ENCODE data around the gene FUT7.

Gene FUT7

DNA sequence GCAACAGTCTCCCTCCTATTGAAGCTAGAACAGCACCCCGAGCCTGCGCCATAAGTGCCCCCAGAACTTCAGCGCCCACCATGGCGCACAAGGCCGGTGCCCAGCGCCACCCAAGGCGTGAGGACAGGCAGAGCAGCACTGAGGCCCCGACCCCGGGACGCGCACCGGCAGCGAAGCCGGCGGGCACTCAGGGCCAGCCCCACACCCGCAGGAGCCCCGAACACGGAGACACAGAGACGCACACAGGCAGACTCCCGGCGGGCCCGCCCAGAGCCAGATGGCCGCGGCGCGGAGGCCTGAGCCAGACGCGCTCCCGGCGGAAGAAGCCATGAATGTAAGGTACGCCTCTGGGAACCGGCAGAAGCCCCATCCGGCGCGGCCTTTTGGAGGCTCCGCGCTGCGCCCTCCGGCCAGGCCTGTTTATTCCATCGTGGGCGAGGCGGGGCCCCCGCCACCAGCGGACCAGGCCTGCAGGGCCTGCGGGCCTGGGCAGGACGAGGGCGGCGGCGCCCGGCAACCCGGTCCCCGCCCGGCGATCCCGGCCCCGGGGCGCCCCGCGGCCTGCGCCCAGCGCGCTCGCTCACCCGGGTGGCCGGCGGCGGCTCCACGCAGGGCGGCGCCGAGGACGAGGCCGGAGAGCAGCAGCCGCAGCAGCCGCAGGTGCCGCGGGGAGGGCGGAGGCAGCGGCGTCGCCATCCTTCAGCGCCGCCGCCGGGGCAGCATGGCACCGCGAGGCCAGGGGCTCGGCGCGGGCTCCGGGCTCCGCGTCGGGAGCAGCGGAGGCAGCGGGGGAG lies 13.6 kb upstream of the FUT7 start:
- H3K4me3 ChIP-seq = peak overlapping the region; percentile 92
- no peaks in the 10 kb centered on the region for H3K9me3 ChIP-seq (ENCODE audit: low read depth, low read length)
- no peak overlapping the region for H3K27ac ChIP-seq

DNA sequence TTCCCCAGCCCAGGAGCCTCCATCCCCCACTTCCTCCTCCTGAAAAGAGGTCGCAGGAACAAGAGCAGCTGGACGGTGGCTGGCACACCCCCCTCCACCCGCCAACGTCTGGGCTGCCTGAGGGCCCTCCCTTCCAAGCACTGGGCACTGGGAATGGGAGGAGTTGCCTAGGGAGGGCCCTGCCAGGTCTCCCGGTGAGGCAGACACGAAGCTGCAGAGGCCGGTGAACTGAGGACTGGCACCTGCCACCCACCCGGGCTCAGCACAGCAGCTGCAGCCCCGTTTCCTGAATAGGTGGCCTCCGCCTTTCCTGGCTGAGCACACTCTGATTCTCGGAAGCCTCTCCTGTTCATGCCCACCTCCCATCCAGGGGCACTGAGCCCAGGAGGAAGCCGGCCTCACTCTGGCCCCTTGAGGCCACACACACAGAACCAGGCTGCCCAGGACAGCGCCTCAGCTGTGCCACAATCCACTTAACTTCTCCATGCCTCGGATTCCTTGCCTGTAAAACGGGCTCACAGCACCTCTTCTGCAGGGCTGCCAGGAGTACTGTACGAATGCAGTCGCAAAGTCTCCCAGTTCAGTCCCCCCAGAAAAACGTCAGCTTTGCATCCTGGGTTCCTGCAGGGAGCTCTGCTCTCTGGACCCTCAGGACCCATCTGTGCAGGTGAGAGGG lies 12.8 kb upstream of the FUT7 start:
- Histone ChIP-seq H3K4me3 (peak overlapping the region; percentile 92), H3K9ac (ENCODE audit: insufficient read length) (peak overlapping the region; percentile 59), H3K9me3 (ENCODE audit: low read depth, low read length) (no peaks in the 10 kb centered on the region), H3K36me3 (ENCODE audit: insufficient read depth, low read length) (peaks cover under 1% of the 10 kb centered on the region; the same call in 1 of the 2 replicates), H3K27ac (no peak overlapping the region)
- no peak for DNase-seq (ENCODE audit: low read depth, low spot score)
- TF ChIP-seq FOXP2 (optimal IDR thresholded peaks at IDR 0.05; ENCODE audit: control extremely low read depth, extremely low read length, insufficient read depth) = no peak
- TF ChIP-seq POLR2AphosphoS5 (IDR thresholded peaks at IDR 0.05; ENCODE audit: borderline replicate concordance, low read depth, low read length) = no peak
- no peak for TF ChIP-seq EZH2 (IDR thresholded peaks at IDR 0.05)

More for the DNA sequence above, 13.6 kb upstream of the FUT7 start:
- TF ChIP-seq FOXP2 (optimal IDR thresholded peaks at IDR 0.05; ENCODE audit: control extremely low read depth, extremely low read length, insufficient read depth) = no peak
- no peak for TF ChIP-seq EZH2 (IDR thresholded peaks at IDR 0.05)
- no peak for TF ChIP-seq POLR2AphosphoS5 (IDR thresholded peaks at IDR 0.05; ENCODE audit: borderline replicate concordance, low read depth, low read length)
- Histone ChIP-seq H3K36me3 (ENCODE audit: insufficient read depth, low read length) (no peaks in the 10 kb centered on the region), H3K9ac (ENCODE audit: insufficient read length) (peak overlapping the region; percentile 59)
- DNase-seq (ENCODE audit: low read depth, low spot score) = no peak

DNA sequence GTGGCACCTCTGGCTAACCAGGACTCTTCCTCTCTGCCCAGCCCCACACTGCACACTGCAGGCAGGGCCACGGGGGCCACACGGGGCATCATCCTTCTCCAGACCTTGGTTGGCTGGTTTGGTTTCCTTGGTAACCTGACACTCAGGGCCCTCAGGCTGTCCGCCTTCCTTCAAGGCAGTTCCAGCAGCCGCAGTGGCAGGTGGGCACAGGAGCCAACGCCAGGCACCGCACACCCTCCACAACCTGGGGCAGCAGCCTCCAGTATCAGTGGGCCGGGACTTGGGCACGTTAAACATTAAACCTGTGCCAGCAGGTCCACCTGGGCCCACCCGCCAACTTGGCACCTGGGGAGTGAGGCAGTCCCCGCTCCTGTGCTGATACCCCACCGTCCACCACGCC lies 12.1 kb upstream of the FUT7 start:
- H3K36me3 ChIP-seq (ENCODE audit: insufficient read depth, low read length) = peaks cover 6% of the 10 kb centered on the region; the same call in 1 of the 2 replicates
- no peak overlapping the region for H3K9ac ChIP-seq (ENCODE audit: insufficient read length)
- no peaks in the 10 kb centered on the region for H3K9me3 ChIP-seq (ENCODE audit: low read depth, low read length)
- TF ChIP-seq POLR2AphosphoS5 (IDR thresholded peaks at IDR 0.05; ENCODE audit: borderline replicate concordance, low read depth, low read length) (no peak), FOXP2 (optimal IDR thresholded peaks at IDR 0.05; ENCODE audit: control extremely low read depth, extremely low read length, insufficient read depth) (no peak), EZH2 (IDR thresholded peaks at IDR 0.05) (no peak)
- DNase-seq (ENCODE audit: low read depth, low spot score) = no peak
- H3K4me3 ChIP-seq = no peak overlapping the region
- no peak overlapping the region for H3K27ac ChIP-seq

DNA sequence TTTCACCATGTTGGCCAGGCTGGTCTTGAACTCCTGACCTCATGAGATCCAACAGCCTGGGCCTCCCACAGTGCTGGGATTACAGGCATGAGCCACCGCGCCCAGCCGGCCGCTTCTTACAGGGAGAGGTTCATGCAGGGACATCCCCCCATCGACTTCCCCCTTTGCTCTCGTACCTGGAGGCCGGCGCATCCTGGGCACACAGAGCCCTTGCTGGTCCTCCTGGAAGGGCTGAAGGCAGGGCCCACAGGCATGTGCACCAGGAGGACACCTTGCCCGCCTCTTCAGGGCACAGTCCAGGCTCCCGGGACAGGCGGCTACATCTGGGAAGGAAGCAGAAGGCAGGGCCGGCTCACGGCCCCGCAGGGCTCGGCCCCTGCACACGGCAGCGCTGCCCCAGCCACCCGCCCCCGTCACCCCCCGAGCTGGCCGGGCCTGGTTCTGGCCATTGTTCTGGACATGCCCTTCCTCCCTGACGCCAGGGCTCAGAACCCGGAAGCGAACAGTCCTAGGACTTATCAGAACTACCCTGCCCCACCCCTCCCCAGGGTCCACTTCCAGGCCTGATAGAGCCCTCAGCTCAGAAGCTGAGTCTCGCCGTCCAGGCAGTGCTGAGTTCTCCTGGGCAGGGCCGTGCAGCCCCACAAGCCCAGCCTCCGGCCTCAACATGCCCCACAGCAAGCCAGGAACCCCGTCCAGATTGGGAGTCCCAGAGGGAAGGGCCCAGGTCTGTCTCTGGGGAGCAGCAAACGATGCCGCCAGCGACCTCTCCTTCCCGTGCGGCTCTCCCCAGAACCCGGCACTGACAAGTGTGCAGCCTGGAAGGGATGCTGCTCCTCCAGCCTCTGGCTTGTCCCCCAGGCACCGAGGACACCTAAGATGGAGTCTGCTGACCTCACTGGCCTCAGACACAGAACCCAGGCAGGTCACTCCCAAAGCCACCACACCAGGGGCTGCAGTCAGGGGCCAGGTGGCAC lies 11.2 kb upstream of the FUT7 start:
- Histone ChIP-seq H3K9ac (ENCODE audit: insufficient read length) (no peak overlapping the region), H3K9me3 (ENCODE audit: low read depth, low read length) (no peaks in the 10 kb centered on the region), H3K27ac (no peak overlapping the region), H3K36me3 (ENCODE audit: insufficient read depth, low read length) (peaks cover 6% of the 10 kb centered on the region; the same call in 1 of the 2 replicates), H3K4me3 (no peak overlapping the region)
- no peak for TF ChIP-seq EZH2 (IDR thresholded peaks at IDR 0.05)
- TF ChIP-seq FOXP2 (optimal IDR thresholded peaks at IDR 0.05; ENCODE audit: control extremely low read depth, extremely low read length, insufficient read depth) = no peak
- no peak for TF ChIP-seq POLR2AphosphoS5 (IDR thresholded peaks at IDR 0.05; ENCODE audit: borderline replicate concordance, low read depth, low read length)
- no peak for DNase-seq (ENCODE audit: low read depth, low spot score)

DNA sequence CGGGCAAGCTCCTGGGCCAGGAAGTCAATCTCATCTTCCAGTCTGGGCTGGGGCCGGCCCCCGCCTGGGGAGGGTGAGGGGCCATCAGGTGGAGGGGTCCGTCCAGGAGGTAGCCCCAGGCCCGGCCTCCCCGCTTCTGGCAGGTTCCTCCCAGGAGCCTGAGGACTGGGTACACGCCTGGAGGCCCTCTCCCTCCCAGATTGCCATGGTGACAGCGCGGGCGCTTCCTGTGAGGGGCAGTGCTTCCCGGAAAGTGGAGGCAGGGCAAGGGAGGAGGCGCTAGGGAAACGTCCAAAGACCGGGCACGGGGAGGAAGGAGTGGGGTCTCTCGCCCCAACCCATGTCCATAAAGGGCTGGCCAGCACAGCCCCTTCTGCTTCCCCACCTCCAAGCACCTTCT lies 9.2 kb upstream of the FUT7 start:
- no peak for TF ChIP-seq EZH2 (IDR thresholded peaks at IDR 0.05)
- no peak for TF ChIP-seq POLR2AphosphoS5 (IDR thresholded peaks at IDR 0.05; ENCODE audit: borderline replicate concordance, low read depth, low read length)
- no peak for TF ChIP-seq FOXP2 (optimal IDR thresholded peaks at IDR 0.05; ENCODE audit: control extremely low read depth, extremely low read length, insufficient read depth)
- H3K4me3 ChIP-seq = peak overlapping the region; percentile 44
- peaks cover 6% of the 10 kb centered on the region; the same call in 1 of the 2 replicates for H3K36me3 ChIP-seq (ENCODE audit: insufficient read depth, low read length)
- DNase-seq (ENCODE audit: low read depth, low spot score) = no peak
- H3K9ac ChIP-seq (ENCODE audit: insufficient read length) = no peak overlapping the region
- H3K27ac ChIP-seq = no peak overlapping the region
- H3K9me3 ChIP-seq (ENCODE audit: low read depth, low read length) = no peaks in the 10 kb centered on the region

DNA sequence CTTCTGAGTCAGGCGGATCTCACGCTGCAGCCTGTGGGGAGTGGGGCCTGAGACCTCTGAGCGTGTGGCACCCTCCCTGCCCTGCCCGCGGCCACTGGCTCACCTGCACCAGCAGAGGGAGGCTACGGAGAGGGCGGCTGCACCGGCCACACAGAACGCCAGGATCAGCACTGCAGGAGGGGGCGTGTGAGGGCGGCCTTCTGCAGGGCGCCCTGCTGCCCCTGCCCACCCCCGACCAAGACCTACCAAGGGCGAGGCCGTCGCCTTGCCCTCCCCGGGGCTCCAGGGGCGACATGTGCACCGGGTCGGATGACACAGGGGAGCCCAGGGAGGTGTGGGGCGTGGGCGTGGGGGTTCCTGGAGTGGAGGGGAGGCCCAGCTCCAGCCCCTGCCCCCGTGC lies 8.7 kb upstream of the FUT7 start:
- H3K4me3 ChIP-seq = peak overlapping the region; percentile 44; the same call in 1 of the 2 replicates
- H3K9ac ChIP-seq (ENCODE audit: insufficient read length) = no peak overlapping the region
- no peak for TF ChIP-seq POLR2AphosphoS5 (IDR thresholded peaks at IDR 0.05; ENCODE audit: borderline replicate concordance, low read depth, low read length)
- no peak for TF ChIP-seq EZH2 (IDR thresholded peaks at IDR 0.05)
- TF ChIP-seq FOXP2 (optimal IDR thresholded peaks at IDR 0.05; ENCODE audit: control extremely low read depth, extremely low read length, insufficient read depth) = no peak
- no peak overlapping the region for H3K27ac ChIP-seq
- no peaks in the 10 kb centered on the region for H3K9me3 ChIP-seq (ENCODE audit: low read depth, low read length)
- H3K36me3 ChIP-seq (ENCODE audit: insufficient read depth, low read length) = peaks cover 6% of the 10 kb centered on the region; the same call in 1 of the 2 replicates
- no peak for DNase-seq (ENCODE audit: low read depth, low spot score)

DNA sequence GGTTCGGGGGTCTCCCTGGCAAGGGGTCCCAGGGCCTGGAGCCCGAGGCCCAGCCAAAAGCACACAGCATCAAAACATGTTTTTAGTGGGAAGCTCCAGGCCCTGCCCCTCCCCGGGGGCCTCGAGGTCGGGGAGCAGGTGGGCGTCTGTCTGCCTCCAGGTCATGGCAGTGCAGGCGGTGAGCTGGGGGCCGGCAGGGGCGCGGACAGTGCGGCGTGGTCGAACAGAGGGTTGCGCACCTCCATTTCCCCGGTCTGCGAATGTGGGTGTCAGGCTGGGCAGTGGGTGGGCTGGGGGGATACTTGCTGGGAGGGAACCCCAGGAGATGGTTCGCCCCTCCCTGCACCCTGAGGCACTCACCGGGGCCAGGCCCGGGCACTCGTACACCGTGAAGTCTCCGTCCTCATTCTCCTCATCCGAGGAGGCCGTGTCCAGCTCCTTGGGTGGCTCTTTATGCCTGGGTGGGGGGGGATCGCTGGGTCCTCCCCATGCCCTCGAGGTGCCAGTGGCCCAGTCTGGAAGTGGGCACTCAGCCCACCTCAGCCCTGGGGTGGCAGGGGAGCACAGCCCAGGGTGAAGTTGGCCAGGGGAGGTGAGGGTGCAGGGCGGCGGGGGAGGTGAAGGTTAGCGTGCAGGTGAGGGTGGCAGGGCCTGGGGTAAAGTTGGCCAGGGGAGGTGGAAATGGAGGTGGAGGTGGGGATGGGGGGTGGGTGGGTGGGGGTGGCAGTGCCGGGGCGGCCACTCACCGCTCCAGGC lies 7.9 kb upstream of the FUT7 start:
- H3K9me3 ChIP-seq (ENCODE audit: low read depth, low read length) = no peaks in the 10 kb centered on the region
- no peak overlapping the region for H3K9ac ChIP-seq (ENCODE audit: insufficient read length)
- TF ChIP-seq FOXP2 (optimal IDR thresholded peaks at IDR 0.05; ENCODE audit: control extremely low read depth, extremely low read length, insufficient read depth) = no peak
- no peak for TF ChIP-seq EZH2 (IDR thresholded peaks at IDR 0.05)
- no peak for TF ChIP-seq POLR2AphosphoS5 (IDR thresholded peaks at IDR 0.05; ENCODE audit: borderline replicate concordance, low read depth, low read length)
- peaks cover 6% of the 10 kb centered on the region; the same call in 1 of the 2 replicates for H3K36me3 ChIP-seq (ENCODE audit: insufficient read depth, low read length)
- H3K4me3 ChIP-seq = no peak overlapping the region
- DNase-seq (ENCODE audit: low read depth, low spot score) = no peak
- no peak overlapping the region for H3K27ac ChIP-seq
